ENCODE data around the gene AIPL1. TPM values are rescaled to one million over a fixed set of nuclear protein-coding genes. Genes with fewer than 3 reads are reported as not detected.

Gene AIPL1
- total and polyA plus RNA-seq, 2 experiments from 2014 or later: not detected

DNA sequence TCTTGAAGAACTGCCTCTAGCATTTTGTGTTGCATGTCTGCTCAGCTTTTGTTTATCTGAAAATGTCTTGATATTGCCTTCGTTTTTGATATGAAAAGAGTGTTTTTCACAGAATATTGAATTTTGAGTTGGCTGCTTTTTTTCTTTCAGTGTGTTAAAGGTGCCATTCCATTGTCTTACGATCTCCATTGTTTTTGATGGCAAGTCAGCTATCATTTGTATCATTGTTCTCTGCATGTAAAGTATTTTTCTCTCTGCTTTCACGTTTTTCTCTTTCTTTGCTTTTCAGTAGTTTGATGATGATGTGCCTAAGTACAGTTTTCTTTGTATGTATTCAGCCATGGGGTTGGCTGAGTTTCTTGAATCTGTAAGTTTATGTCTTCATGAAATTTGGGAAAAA, 57.0 kb downstream of the AIPL1 start:
- Histone ChIP-seq H3K27me3 (no peaks in the 10 kb centered on the region), H3K79me2 (no peaks in the 10 kb centered on the region), H2AFZ (no peak overlapping the region), H3K4me3 (no peak overlapping the region), H3K27ac (no peak overlapping the region), H3K9me2 (replicated peaks; ENCODE audit: insufficient read depth) (no peaks in the 10 kb centered on the region), H3K9me3 (ENCODE audit: low read depth) (no peaks in the 10 kb centered on the region), H3K4me2 (no peak overlapping the region), H3K36me3 (replicated peaks; ENCODE audit: insufficient read depth, low read depth) (no peaks in the 10 kb centered on the region), H3K4me1 (ENCODE audit: insufficient read depth) (no peaks in the 10 kb centered on the region), H4K20me1 (ENCODE audit: insufficient read depth, poor library complexity, severe bottlenecking) (no peaks in the 10 kb centered on the region)
- no peak for TF ChIP-seq EZH2phosphoT487 (IDR thresholded peaks at IDR 0.05; ENCODE audit: low read depth, severe bottlenecking, unreplicated experiment)
- TF ChIP-seq, protein P1, sequence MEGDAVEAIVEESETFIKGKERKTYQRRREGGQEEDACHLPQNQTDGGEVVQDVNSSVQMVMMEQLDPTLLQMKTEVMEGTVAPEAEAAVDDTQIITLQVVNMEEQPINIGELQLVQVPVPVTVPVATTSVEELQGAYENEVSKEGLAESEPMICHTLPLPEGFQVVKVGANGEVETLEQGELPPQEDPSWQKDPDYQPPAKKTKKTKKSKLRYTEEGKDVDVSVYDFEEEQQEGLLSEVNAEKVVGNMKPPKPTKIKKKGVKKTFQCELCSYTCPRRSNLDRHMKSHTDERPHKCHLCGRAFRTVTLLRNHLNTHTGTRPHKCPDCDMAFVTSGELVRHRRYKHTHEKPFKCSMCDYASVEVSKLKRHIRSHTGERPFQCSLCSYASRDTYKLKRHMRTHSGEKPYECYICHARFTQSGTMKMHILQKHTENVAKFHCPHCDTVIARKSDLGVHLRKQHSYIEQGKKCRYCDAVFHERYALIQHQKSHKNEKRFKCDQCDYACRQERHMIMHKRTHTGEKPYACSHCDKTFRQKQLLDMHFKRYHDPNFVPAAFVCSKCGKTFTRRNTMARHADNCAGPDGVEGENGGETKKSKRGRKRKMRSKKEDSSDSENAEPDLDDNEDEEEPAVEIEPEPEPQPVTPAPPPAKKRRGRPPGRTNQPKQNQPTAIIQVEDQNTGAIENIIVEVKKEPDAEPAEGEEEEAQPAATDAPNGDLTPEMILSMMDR (IDR thresholded peaks at IDR 0.05; ENCODE audit: poor library complexity): no peak
- no peak for TF ChIP-seq EZH2 (IDR thresholded peaks at IDR 0.05; ENCODE audit: borderline replicate concordance)
- DNase-seq (ENCODE audit: low spot score): no peak
- WGBS (ENCODE audit: low lambda C conversion rate, missing lambda C conversion rate): 75% methylated on average over 3 of the region's 3 CpGs

DNA sequence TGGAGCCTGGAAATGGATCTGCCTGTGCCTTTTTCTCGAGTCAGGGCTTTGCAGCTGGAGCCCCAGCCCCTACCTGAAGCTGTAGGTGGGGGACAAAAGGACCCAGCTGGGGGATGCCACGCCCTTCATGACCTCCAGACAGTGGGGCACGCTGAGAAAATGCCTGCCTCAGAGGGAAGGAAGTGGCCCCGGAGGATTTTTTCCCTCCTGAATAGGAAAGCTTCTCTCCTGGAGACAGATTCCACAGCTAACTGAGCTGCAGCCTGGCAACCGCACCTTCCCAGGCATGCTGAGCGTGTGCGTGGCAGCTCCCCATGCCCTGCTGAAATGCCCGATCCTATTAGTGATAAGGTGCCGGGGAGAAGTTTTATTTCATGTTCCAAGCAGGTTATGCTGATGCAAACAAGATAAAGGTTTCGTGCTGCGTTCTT, 58.0 kb downstream of the AIPL1 start:
- H3K36me3 ChIP-seq (replicated peaks; ENCODE audit: insufficient read depth, low read depth): no peaks in the 10 kb centered on the region
- H3K4me2 ChIP-seq: no peak overlapping the region
- DNase-seq (ENCODE audit: low spot score): peak; percentile 16
- H3K9me2 ChIP-seq (replicated peaks; ENCODE audit: insufficient read depth): no peaks in the 10 kb centered on the region
- TF ChIP-seq, protein P1 (IDR thresholded peaks at IDR 0.05; ENCODE audit: poor library complexity): no peak
- TF ChIP-seq EZH2phosphoT487 (IDR thresholded peaks at IDR 0.05; ENCODE audit: low read depth, severe bottlenecking, unreplicated experiment) (no peak), EZH2 (IDR thresholded peaks at IDR 0.05; ENCODE audit: borderline replicate concordance) (no peak)
- H3K27me3 ChIP-seq: no peaks in the 10 kb centered on the region
- no peaks in the 10 kb centered on the region for H3K4me1 ChIP-seq (ENCODE audit: insufficient read depth)
- no peak overlapping the region for H3K4me3 ChIP-seq
- H4K20me1 ChIP-seq (ENCODE audit: insufficient read depth, poor library complexity, severe bottlenecking): no peaks in the 10 kb centered on the region
- no peak overlapping the region for H2AFZ ChIP-seq
- 43% methylated on average over 11 of the region's 11 CpGs for WGBS (ENCODE audit: low lambda C conversion rate, missing lambda C conversion rate)
- H3K27ac ChIP-seq: no peak overlapping the region
- H3K9me3 ChIP-seq (ENCODE audit: low read depth): no peaks in the 10 kb centered on the region
- H3K79me2 ChIP-seq: no peaks in the 10 kb centered on the region

DNA sequence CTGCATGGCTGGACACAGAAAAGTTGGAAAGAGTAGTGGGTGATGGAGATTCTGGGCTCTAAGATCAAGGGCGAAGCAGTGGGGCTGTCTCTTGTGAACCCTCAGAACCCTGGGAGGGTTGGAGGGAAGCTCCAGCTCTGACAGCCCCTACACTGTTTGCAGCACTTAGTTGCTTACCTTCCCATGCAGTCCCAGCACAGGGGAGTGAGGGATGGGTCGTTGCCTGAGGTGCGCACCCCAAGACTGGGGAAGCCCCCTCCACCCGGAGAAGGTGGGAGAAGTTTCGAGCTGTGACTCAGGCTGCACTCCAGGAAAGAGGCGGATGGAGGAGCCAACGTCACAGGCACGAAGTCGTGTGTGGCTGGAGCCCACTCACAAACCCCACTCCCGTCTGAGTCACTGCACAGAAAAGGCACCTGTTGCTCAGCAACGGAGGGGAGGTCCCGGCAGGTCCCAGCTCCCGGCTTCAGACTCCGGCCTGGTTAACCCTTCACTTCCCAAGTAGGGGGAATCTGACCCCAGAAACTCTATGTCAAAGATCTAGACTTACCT, 60.1 kb downstream of the AIPL1 start:
- H3K36me3 ChIP-seq (replicated peaks; ENCODE audit: insufficient read depth, low read depth): no peaks in the 10 kb centered on the region
- peak; percentile 83 for DNase-seq (ENCODE audit: low spot score)
- peak overlapping the region; percentile 59 for H3K4me2 ChIP-seq
- H3K9me2 ChIP-seq (replicated peaks; ENCODE audit: insufficient read depth): no peaks in the 10 kb centered on the region
- no peaks in the 10 kb centered on the region for H3K9me3 ChIP-seq (ENCODE audit: low read depth)
- no peak for TF ChIP-seq EZH2phosphoT487 (IDR thresholded peaks at IDR 0.05; ENCODE audit: low read depth, severe bottlenecking, unreplicated experiment)
- TF ChIP-seq, protein P1 (IDR thresholded peaks at IDR 0.05; ENCODE audit: poor library complexity): no peak
- no peak for TF ChIP-seq EZH2 (IDR thresholded peaks at IDR 0.05; ENCODE audit: borderline replicate concordance)
- no peaks in the 10 kb centered on the region for H3K4me1 ChIP-seq (ENCODE audit: insufficient read depth)
- peak overlapping the region; percentile 74 for H3K27ac ChIP-seq
- 15% methylated on average over 14 of the region's 14 CpGs for WGBS (ENCODE audit: low lambda C conversion rate, missing lambda C conversion rate)
- no peak overlapping the region for H2AFZ ChIP-seq
- H3K4me3 ChIP-seq: no peak overlapping the region
- H4K20me1 ChIP-seq (ENCODE audit: insufficient read depth, poor library complexity, severe bottlenecking): no peaks in the 10 kb centered on the region
- no peaks in the 10 kb centered on the region for H3K27me3 ChIP-seq
- no peaks in the 10 kb centered on the region for H3K79me2 ChIP-seq
